NB4 (cell line): ENCODE measurements around the gene ROBO4.

Experiments
- DNase-seq: peaks from one replicate; pipeline ENCODE4 v3.0.0; 2010; ENCODE audit warnings: low read depth
- H3K4me3 ChIP-seq: one replicate; pipeline ENCODE4 v1.5.1; 2011; ENCODE audit warnings: mild to moderate bottlenecking, low read depth, low read length, moderate library complexity
- CTCF ChIP-seq: IDR thresholded peaks from one replicate; pipeline ENCODE4 v1.5.1; 2012; ENCODE audit warnings: low read depth, low read length
- MAX ChIP-seq: IDR thresholded peaks from 2 replicates; pipeline ENCODE4 v1.6.1; 2011; ENCODE audit warnings: low read depth, low read length
- MYC ChIP-seq: IDR thresholded peaks from 2 replicates; pipeline ENCODE4 v1.6.1; 2011; ENCODE audit warnings: low read depth, low read length
- POLR2A ChIP-seq: IDR thresholded peaks from 2 replicates; pipeline ENCODE4 v1.6.1; 2011; ENCODE audit warnings: mild to moderate bottlenecking; ENCODE audit not compliant: insufficient read length; ENCODE audit errors: extremely low read depth

Gene ROBO4

GRCh38 chr11:124889191-124890091 lies 8.2 kb downstream of the ROBO4 start:
- DNase-seq: no peak
- no peak overlapping the region for H3K4me3 ChIP-seq
- no peak for TF ChIP-seq CTCF
- TF ChIP-seq POLR2A: no peak
- no peak for TF ChIP-seq MYC
- no peak for TF ChIP-seq MAX

- TF ChIP-seq MAX (no peak), CTCF (no peak), POLR2A (no peak), MYC (no peak)
- no peak for DNase-seq
- no peak overlapping the region for H3K4me3 ChIP-seq
Observed at GRCh38 chr11:124887667-124888013, 10.0 kb downstream of the ROBO4 start.

- H3K4me3 ChIP-seq: no peak overlapping the region
- no peak for DNase-seq
- TF ChIP-seq MYC: no peak
- TF ChIP-seq CTCF: no peak
- no peak for TF ChIP-seq POLR2A
- TF ChIP-seq MAX: no peak
Observed at GRCh38 chr11:124886978-124887666, 10.5 kb downstream of the ROBO4 start.

- TF ChIP-seq MAX (no peak), POLR2A (no peak), CTCF (no peak), MYC (no peak)
- no peak overlapping the region for H3K4me3 ChIP-seq
- no peak for DNase-seq
Observed at GRCh38 chr11:124886476-124886875, 11.2 kb downstream of the ROBO4 start.

- TF ChIP-seq MYC (no peak), POLR2A (no peak), MAX (no peak), CTCF (no peak)
Observed at GRCh38 chr11:124884869-124885479, 12.7 kb downstream of the ROBO4 start.

More at GRCh38 chr11:124884869-124885479, 12.7 kb downstream of the ROBO4 start:
- no peak for DNase-seq
- no peak overlapping the region for H3K4me3 ChIP-seq
